NCI-H1092 (cell line): Measurements from ENCODE around the gene MSRB3.
"Not testable (repeated sequence)": the region's sequence is repeated elsewhere in the genome, so short reads cannot be mapped to it uniquely, and the experiment has no call there.

Experiments
- DNase-seq: peaks from one replicate; lab custom pipeline; 2025; lab: John Stamatoyannopoulos, UW

The MSRB3 gene

GRCh38 chr12:65403188-65403587 lies 124.7 kb downstream of the MSRB3 start:
- DNase-seq = no peak

- no peak for DNase-seq
Measured at GRCh38 chr12:65407388-65408149, 129.1 kb downstream of the MSRB3 start.

GRCh38 chr12:65408441-65408840 lies 130.0 kb downstream of the MSRB3 start:
- no peak for DNase-seq

GRCh38 chr12:65409726-65410125 lies 131.2 kb downstream of the MSRB3 start:
- DNase-seq = no peak

- DNase-seq = no peak
Measured at GRCh38 chr12:65411171-65411570, 132.7 kb downstream of the MSRB3 start.

GRCh38 chr12:65414526-65414925 lies 136.0 kb downstream of the MSRB3 start:
- no peak for DNase-seq

- no peak for DNase-seq
Measured at GRCh38 chr12:65415826-65416225, 137.3 kb downstream of the MSRB3 start.

GRCh38 chr12:65419284-65420072 lies 141.0 kb downstream of the MSRB3 start:
- DNase-seq = no peak

- DNase-seq = no peak
Measured at GRCh38 chr12:65420941-65421340, 142.5 kb downstream of the MSRB3 start.

GRCh38 chr12:65427646-65428045 lies 149.2 kb downstream of the MSRB3 start:
- DNase-seq = no peak

GRCh38 chr12:65430006-65430405 lies 151.5 kb downstream of the MSRB3 start:
- no peak for DNase-seq

GRCh38 chr12:65430571-65431306 lies 152.3 kb downstream of the MSRB3 start:
- DNase-seq = no peak

GRCh38 chr12:65432114-65432513 lies 153.6 kb downstream of the MSRB3 start:
- DNase-seq = no peak

- DNase-seq = no peak
Measured at GRCh38 chr12:65432651-65433050, 154.2 kb downstream of the MSRB3 start.

- DNase-seq = no peak
Measured at GRCh38 chr12:65434737-65435136, 156.3 kb downstream of the MSRB3 start.

GRCh38 chr12:65443038-65443437 lies 164.6 kb downstream of the MSRB3 start:
- no peak for DNase-seq

GRCh38 chr12:65444996-65445395 lies 166.5 kb downstream of the MSRB3 start:
- DNase-seq = no peak

- no peak for DNase-seq
Measured at GRCh38 chr12:65446901-65447300, 168.4 kb downstream of the MSRB3 start.

- no peak for DNase-seq
Measured at GRCh38 chr12:65449400-65449799, 170.9 kb downstream of the MSRB3 start.

- no peak for DNase-seq
Measured at GRCh38 chr12:65450625-65451024, 172.1 kb downstream of the MSRB3 start.

- no peak for DNase-seq
Measured at GRCh38 chr12:65454115-65454787, 175.8 kb downstream of the MSRB3 start.

GRCh38 chr12:65457341-65457740 lies 178.9 kb downstream of the MSRB3 start:
- not testable (repeated sequence) for DNase-seq
